ENCODE data around the gene LCMT2. TPM values are rescaled to one million over a fixed set of nuclear protein-coding genes. Genes with fewer than 3 reads are reported as not detected.

Gene LCMT2
- polyA plus RNA-seq, 1 experiment: 8.7 TPM

DNA sequence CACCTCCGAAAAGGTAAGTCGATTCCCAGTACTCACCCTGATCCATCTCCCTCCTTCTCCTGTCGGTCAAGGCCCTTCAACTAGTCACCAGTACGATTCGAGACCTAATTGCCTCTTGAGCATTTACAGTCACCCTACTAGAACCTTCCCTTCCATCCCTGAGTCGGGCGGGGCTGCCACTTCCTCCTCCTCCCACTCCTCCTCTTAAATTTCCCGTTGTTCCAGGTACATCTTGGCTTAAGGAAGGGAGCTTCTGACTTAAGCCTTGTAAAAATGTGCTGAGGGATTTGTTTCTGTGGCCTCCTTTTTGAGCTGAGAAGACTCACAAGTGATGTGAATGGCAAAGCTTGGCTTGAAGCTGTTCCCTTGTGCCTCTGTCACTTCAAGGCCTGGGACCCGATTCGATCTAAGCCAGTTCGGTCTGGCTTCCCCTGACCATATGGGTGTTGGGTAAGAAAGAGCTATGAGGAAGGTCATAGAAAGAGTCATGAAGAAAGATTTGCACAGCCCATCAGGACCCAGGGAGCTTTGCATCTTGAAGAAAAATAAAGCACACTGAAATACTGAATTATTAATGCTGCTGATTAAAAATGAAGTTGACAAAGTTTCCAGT lies 28.1 kb downstream of the LCMT2 start, which contains the start of gene TGM7:
Gene TGM7 (minus strand): TSS at position 51 of the 613 bp plus-strand sequence.
- TF ChIP-seq, protein P1, sequence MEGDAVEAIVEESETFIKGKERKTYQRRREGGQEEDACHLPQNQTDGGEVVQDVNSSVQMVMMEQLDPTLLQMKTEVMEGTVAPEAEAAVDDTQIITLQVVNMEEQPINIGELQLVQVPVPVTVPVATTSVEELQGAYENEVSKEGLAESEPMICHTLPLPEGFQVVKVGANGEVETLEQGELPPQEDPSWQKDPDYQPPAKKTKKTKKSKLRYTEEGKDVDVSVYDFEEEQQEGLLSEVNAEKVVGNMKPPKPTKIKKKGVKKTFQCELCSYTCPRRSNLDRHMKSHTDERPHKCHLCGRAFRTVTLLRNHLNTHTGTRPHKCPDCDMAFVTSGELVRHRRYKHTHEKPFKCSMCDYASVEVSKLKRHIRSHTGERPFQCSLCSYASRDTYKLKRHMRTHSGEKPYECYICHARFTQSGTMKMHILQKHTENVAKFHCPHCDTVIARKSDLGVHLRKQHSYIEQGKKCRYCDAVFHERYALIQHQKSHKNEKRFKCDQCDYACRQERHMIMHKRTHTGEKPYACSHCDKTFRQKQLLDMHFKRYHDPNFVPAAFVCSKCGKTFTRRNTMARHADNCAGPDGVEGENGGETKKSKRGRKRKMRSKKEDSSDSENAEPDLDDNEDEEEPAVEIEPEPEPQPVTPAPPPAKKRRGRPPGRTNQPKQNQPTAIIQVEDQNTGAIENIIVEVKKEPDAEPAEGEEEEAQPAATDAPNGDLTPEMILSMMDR (IDR thresholded peaks at IDR 0.05; ENCODE audit: insufficient read depth, low read depth, low read length): no peak
- Histone ChIP-seq H3K4me3 (ENCODE audit: low read depth, low read length) (no peak within 1 kb of the TSS), H3K27me3 (ENCODE audit: control insufficient read depth, insufficient read depth, low read length) (peaks cover 15% of the 10 kb centered on the region), H3K36me3 (ENCODE audit: control insufficient read depth, insufficient read depth, low read length) (no peaks in the 10 kb centered on the region)
- no peak for DNase-seq (ENCODE audit: low read depth)
- ChIA-PET CTCF (interaction anchor here (2.8 kb wide), 1 partner anchor 17 kb away, joined by 17 read pairs; no protein-coding TSS in a partner anchor), POLR2A (no interaction called here)

DNA sequence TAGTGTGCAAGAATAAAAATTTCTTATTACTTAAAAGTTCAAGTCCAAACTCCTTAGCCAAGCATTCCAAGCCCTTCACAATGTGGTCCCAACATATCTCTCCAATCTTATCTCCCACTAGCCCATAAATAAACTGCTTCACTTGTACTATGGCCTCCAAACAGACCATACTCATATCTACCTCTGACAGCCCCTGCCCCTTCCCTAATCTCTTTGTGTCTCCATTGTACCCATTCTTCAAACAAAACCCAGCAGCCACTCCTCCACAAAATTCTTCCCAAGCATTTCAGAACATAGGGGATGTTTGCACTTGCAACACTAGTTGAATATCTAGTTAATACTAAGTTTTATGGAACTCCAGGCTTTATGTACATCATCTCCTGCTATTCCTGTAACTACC lies 30.5 kb downstream of the LCMT2 start:
- CTCF ChIA-PET: interaction anchor here (1.0 to 2.8 kb wide), 2 partner anchors 14 kb away, joined by 5 to 17 read pairs; no protein-coding TSS in a partner anchor
- TF ChIP-seq, protein P1 (IDR thresholded peaks at IDR 0.05; ENCODE audit: insufficient read depth, low read depth, low read length): no peak
- Histone ChIP-seq H3K4me3 (ENCODE audit: low read depth, low read length) (no peak overlapping the region), H3K36me3 (ENCODE audit: control insufficient read depth, insufficient read depth, low read length) (no peaks in the 10 kb centered on the region), H3K27me3 (ENCODE audit: control insufficient read depth, insufficient read depth, low read length) (peaks cover 17% of the 10 kb centered on the region)
- no peak for DNase-seq (ENCODE audit: low read depth)
- POLR2A ChIA-PET: no interaction called here

DNA sequence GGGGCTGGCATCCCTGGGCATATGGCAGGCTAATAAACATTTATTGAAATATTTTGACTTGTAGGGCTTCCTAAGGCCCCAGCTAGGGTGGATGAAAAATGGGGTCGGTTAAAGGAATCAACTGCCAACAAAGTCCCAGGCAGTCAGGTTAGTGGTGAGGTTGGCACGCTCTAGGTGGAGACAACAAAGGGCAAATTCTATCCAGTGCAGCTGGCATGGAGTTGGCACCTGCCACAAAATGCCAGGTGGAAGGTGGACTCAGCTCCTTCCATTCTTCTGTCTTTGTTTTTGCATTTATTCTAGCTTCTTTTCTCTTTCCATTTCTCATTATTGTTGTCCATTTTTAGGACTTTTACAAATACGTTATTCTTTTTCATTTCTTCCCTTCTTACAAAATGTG lies 31.0 kb downstream of the LCMT2 start:
- no peak overlapping the region for H3K4me3 ChIP-seq (ENCODE audit: low read depth, low read length)
- DNase-seq (ENCODE audit: low read depth): no peak
- ChIA-PET POLR2A (no interaction called here), CTCF (interaction anchor here (0.6 to 1.0 kb wide), 2 partner anchors 14 to 103 kb away, joined by 3 to 5 read pairs; no protein-coding TSS in a partner anchor)
- H3K36me3 ChIP-seq (ENCODE audit: control insufficient read depth, insufficient read depth, low read length): no peaks in the 10 kb centered on the region
- TF ChIP-seq, protein P1 (IDR thresholded peaks at IDR 0.05; ENCODE audit: insufficient read depth, low read depth, low read length): no peak
- peaks cover 19% of the 10 kb centered on the region for H3K27me3 ChIP-seq (ENCODE audit: control insufficient read depth, insufficient read depth, low read length)

DNA sequence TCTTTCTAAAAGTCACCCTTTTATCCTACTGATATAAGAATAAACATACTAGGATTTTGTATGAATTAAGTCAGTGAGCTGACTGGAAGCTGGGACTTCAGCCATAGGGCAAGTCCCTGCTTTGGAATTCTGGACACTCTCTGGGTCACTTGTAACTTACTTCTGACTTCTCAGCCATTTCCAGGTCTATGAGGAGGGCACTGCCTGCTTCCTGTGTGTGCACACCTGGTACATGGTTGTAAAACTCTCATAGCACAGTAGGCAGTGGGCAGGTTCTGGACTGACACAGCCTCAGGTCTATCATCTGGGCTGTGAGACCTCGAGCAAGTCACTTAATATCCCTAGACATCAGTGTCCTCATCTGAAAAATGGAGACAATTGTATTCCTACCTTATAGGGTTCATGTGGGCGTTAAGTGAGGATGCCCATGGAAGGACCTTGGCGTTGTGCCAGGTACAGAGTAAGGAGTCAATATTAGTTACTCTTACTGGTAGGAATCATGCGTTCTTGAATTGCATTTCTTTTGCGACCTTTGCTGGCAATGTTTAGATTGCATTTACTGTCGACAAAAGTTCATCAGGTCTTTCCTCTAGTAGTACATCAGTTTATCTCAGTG lies 36.2 kb downstream of the LCMT2 start:
- Histone ChIP-seq H3K36me3 (ENCODE audit: control insufficient read depth, insufficient read depth, low read length) (no peaks in the 10 kb centered on the region), H3K27me3 (ENCODE audit: control insufficient read depth, insufficient read depth, low read length) (peaks cover 23% of the 10 kb centered on the region), H3K4me3 (ENCODE audit: low read depth, low read length) (no peak overlapping the region)
- no peak for DNase-seq (ENCODE audit: low read depth)
- POLR2A ChIA-PET: no interaction called here
- CTCF ChIA-PET: interaction anchor here (2.6 kb wide), 1 partner anchor 8 kb away, joined by 8 read pairs; no protein-coding TSS in a partner anchor
- TF ChIP-seq, protein P1 (IDR thresholded peaks at IDR 0.05; ENCODE audit: insufficient read depth, low read depth, low read length): no peak

DNA sequence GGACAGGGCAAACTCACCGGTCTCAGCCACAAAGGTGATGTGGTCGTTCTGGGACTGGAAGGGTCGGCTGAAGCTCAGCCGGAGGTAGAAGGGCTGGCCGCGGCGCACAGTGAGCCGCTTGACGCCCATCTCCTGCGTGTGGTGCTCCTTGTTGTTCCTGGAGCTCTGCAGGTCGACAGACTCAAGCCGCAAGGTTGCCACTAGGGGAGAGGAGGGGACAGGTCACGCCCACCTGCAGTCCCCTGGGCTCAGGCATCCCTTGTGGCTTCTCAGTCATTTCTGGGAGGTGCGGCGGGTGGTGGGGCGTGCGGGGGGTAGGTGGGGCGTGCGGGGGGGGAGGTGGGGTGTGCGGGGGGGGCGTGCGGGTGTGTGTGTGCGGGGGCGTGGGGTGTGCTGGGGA lies 36.9 kb downstream of the LCMT2 start:
- Histone ChIP-seq H3K36me3 (ENCODE audit: control insufficient read depth, insufficient read depth, low read length) (no peaks in the 10 kb centered on the region), H3K27me3 (ENCODE audit: control insufficient read depth, insufficient read depth, low read length) (peaks cover 23% of the 10 kb centered on the region), H3K4me3 (ENCODE audit: low read depth, low read length) (no peak overlapping the region)
- DNase-seq (ENCODE audit: low read depth): no peak
- TF ChIP-seq, protein P1 (IDR thresholded peaks at IDR 0.05; ENCODE audit: insufficient read depth, low read depth, low read length): no peak
- CTCF ChIA-PET: interaction anchor here (0.9 to 1.2 kb wide), 2 partner anchors 10 to 68 kb away, joined by 3 to 6 read pairs; no protein-coding TSS in a partner anchor
- POLR2A ChIA-PET: no interaction called here

All from BJ (cell line).